GM12878 (cell line): ENCODE measurements around the gene CYB5R3. TPM values are rescaled to one million over a fixed set of nuclear protein-coding genes. Genes with fewer than 3 reads are reported as not detected.
A peak's percentile ranks its signal among the peaks of the same experiment; 100 is the strongest.

Experiments
- ATAC-seq: fragments of 200-7000 bp; cut with Tn5 transposase; 3 replicates; pipeline ENCODE4 v1.9.1; 2020; ENCODE audit warnings: mild to moderate bottlenecking, moderate library complexity
- BruUV-seq: library from RNA; stranded (reverse); fragments of 400-500 nt; replicated peaks from 2 replicates; lab custom pipeline; 2021; lab: Mats Ljungman, UMichigan
- CTCF ChIA-PET: fragments of 300-600 bp; sonication (Branson Sonifier 250); formaldehyde crosslinking; extraction: SDS; loops from one replicate; lab custom pipeline; 2021; ENCODE audit warnings: inconsistent platforms; lab: Yijun Ruan, JAX
- POLR2A ChIA-PET: fragments of 350-600 bp; formaldehyde crosslinking; extraction: SDS; loops from one replicate; lab custom pipeline; 2021; ENCODE audit warnings: inconsistent platforms; lab: Charles Lee
- RAD21 ChIA-PET: fragments of 300-600 bp; sonication (Branson Sonifier 250); formaldehyde crosslinking; loops from one replicate; lab custom pipeline; 2023; ENCODE audit warnings: antibody characterized with exemption; ENCODE audit not compliant: unreplicated experiment; lab: Charles Lee
- SMC1A ChIA-PET: fragments of 300-600 bp; sonication (Branson Sonifier 250); formaldehyde crosslinking; loops from one replicate; lab custom pipeline; 2023; ENCODE audit not compliant: unreplicated experiment, uncharacterized antibody; lab: Charles Lee
- DNase-seq: peaks from one replicate; pipeline ENCODE4 v3.0.0-alpha.2; 2011; ENCODE audit warnings: low read depth, low spot score
- FAIRE-seq: peaks from 3 replicates; lab custom pipeline; 2011; peaks lifted over from hg19 to GRCh38; lab: Jason Lieb, UNC
- H2AFZ ChIP-seq: 2 replicates; pipeline ENCODE4 v1.6.0; 2011; ENCODE audit warnings: low read depth, low read length, control low read depth; ENCODE audit not compliant: control insufficient read depth
- H3K27ac ChIP-seq: 2 replicates; pipeline ENCODE4 v1.5.1; 2011; ENCODE audit warnings: control low read depth; ENCODE audit not compliant: control insufficient read depth, insufficient read depth
- H3K27me3 ChIP-seq, 2 experiments: replicated peaks in 1 of 2; 2 replicates each; pipeline versions ENCODE4 v1.6.0 to v1.6.1; 2011; ENCODE audit warnings: low read length in 1 of 2; ENCODE audit not compliant: control insufficient read depth in 2 of 2, insufficient read depth in 2 of 2
- H3K36me3 ChIP-seq, 2 experiments: 2 replicates each; pipeline ENCODE4 v1.5.1; 2011; ENCODE audit warnings: low read length in 1 of 2; ENCODE audit not compliant: control insufficient read depth in 2 of 2, insufficient read depth in 2 of 2
- H3K4me1 ChIP-seq: 2 replicates; pipeline ENCODE4 v1.6.1; 2011; ENCODE audit warnings: mild to moderate bottlenecking, low read length, moderate library complexity, mixed read lengths; ENCODE audit not compliant: control insufficient read depth, insufficient read depth
- H3K4me2 ChIP-seq: 2 replicates; pipeline ENCODE4 v1.6.0; 2011; ENCODE audit warnings: control low read depth; ENCODE audit not compliant: control insufficient read depth, insufficient read depth
- H3K4me3 ChIP-seq: fragments of 200-600 bp; sonication (generic); 2 replicates; pipeline ENCODE4 v1.5.1; 2016
- H3K79me2 ChIP-seq: 2 replicates; pipeline ENCODE4 v1.6.0; 2011; ENCODE audit warnings: low read length; ENCODE audit not compliant: control insufficient read depth, insufficient read depth
- H3K9ac ChIP-seq: 2 replicates; pipeline ENCODE4 v1.8.0; 2011; ENCODE audit warnings: low read length, control low read depth, mixed read lengths; ENCODE audit not compliant: control insufficient read depth, insufficient read depth
- H3K9me3 ChIP-seq: replicated peaks from 3 replicates; pipeline ENCODE4 v1.5.1; 2011; ENCODE audit warnings: mild to moderate bottlenecking, low read length; ENCODE audit not compliant: control insufficient read depth, insufficient read depth
- H4K20me1 ChIP-seq: 2 replicates; pipeline ENCODE4 v1.6.0; 2011; ENCODE audit not compliant: control insufficient read depth, insufficient read depth
- CBX3 ChIP-seq: fragments of 200-600 bp; sonication (generic); IDR thresholded peaks from 2 replicates; pipeline ENCODE4 v1.6.1; 2016; ENCODE audit warnings: low read depth, borderline replicate concordance
- HDGF ChIP-seq: fragments of 450-650 bp; IDR thresholded peaks from 2 replicates; pipeline ENCODE4 v1.6.1; 2016; ENCODE audit warnings: antibody characterized with exemption
- IKZF2 ChIP-seq, 2 experiments: fragments of 450-650 bp; IDR thresholded peaks; 2 replicates each; pipeline ENCODE4 v1.6.1; 2017; ENCODE audit warnings: mild to moderate bottlenecking in 2 of 2, moderate library complexity in 2 of 2
- KLF5 ChIP-seq: fragments of 450-650 bp; IDR thresholded peaks from 2 replicates; pipeline ENCODE4 v1.6.1; 2014; ENCODE audit warnings: mild to moderate bottlenecking; ENCODE audit not compliant: partially characterized antibody
- RAD21 ChIP-seq: IDR thresholded peaks from 2 replicates; pipeline ENCODE4 v1.6.1; 2011; ENCODE audit warnings: mild to moderate bottlenecking, low read depth, low read length, moderate library complexity; ENCODE audit not compliant: insufficient read depth
- ZBED1 ChIP-seq: IDR thresholded peaks from 2 replicates; pipeline ENCODE4 v1.6.1; 2016; ENCODE audit warnings: borderline replicate concordance
- WGBS: methylation state at CpG from one replicate; pipeline ENCODE4 v1.1.6; 2016; ENCODE audit warnings: low lambda C conversion rate; ENCODE audit not compliant: insufficient replicate concordance, insufficient coverage; ENCODE audit errors: missing lambda C conversion rate; 5-methylcytosine and 5-hydroxymethylcytosine counted together
- in situ Hi-C: fragments of 300-500 bp; cut with MboI; formaldehyde crosslinking; loops from 9 replicates; pipeline ENCODE4 v1.14.3; 2018; ENCODE audit warnings: mixed read lengths
- intact Hi-C: fragments of 100-400 bp; cut with micrococcal nuclease; formaldehyde crosslinking; loops from one replicate; pipeline ENCODE4 v1.14.2; 2022; ENCODE audit not compliant: unreplicated experiment
- polyA plus RNA-seq, 11 experiments: library from polyadenylated mRNA; depleted of rRNA in 4 of 11; unstranded in 6 of 11; stranded (reverse) in 5 of 11; fragments of >200 nt; fragmentation: Nextera tagmentation in 4 of 11; fragmentation: Illumina TruSeq in 1 of 11; extraction: Ambion mirVana in 4 of 11; extraction: Trizol in 1 of 11; gene quantifications; 1 replicate in 1 of 11; 2 replicates in 10 of 11; pipeline versions ENCODE4 v1.2.1 to v1.2.3, GENCODE V29; 2011 to 2016; ENCODE audit warnings: inconsistent platforms in 2 of 11, missing spikeins in 2 of 11, low read depth in 1 of 11
- total RNA-seq, 4 experiments: library from RNA; depleted of rRNA in 3 of 4; stranded (reverse); fragments of >200 nt in 3 of 4; fragmentation: Illumina TruSeq in 1 of 4; extraction: Trizol in 1 of 4; gene quantifications; 2 replicates each; pipeline versions ENCODE4 v1.2.1 to v1.2.3, GENCODE V29; 2013 to 2021
- TF ChIP-seq, protein P1 (sequence below): IDR thresholded peaks from 2 replicates; pipeline ENCODE4 v1.6.1; 2012; ENCODE audit warnings: improper control_type of control experiment, low read depth, low read length; ENCODE audit not compliant: insufficient replicate concordance
- TF ChIP-seq, protein P2 (sequence below): fragments of 450-650 bp; IDR thresholded peaks from 2 replicates; pipeline ENCODE4 v1.6.1; 2017; ENCODE audit warnings: borderline replicate concordance
- TF ChIP-seq, protein P3 (sequence below): fragments of 450-650 bp; formaldehyde crosslinking; IDR thresholded peaks from 2 replicates; pipeline ENCODE4 v1.4.0; 2020; ENCODE audit warnings: mild to moderate bottlenecking, moderate library complexity
- TF ChIP-seq, protein P4 (sequence below): fragments of 450-650 bp; IDR thresholded peaks from 2 replicates; pipeline ENCODE4 v1.6.1; 2014; ENCODE audit warnings: mild to moderate bottlenecking

CYB5R3 gene
- total and polyA plus RNA-seq, 10 of the 15 experiments (the other 5 are each of a cell fraction or from before 2014, with no cell fraction given) = 2.0 to 119 (median 67.8) TPM

DNA sequence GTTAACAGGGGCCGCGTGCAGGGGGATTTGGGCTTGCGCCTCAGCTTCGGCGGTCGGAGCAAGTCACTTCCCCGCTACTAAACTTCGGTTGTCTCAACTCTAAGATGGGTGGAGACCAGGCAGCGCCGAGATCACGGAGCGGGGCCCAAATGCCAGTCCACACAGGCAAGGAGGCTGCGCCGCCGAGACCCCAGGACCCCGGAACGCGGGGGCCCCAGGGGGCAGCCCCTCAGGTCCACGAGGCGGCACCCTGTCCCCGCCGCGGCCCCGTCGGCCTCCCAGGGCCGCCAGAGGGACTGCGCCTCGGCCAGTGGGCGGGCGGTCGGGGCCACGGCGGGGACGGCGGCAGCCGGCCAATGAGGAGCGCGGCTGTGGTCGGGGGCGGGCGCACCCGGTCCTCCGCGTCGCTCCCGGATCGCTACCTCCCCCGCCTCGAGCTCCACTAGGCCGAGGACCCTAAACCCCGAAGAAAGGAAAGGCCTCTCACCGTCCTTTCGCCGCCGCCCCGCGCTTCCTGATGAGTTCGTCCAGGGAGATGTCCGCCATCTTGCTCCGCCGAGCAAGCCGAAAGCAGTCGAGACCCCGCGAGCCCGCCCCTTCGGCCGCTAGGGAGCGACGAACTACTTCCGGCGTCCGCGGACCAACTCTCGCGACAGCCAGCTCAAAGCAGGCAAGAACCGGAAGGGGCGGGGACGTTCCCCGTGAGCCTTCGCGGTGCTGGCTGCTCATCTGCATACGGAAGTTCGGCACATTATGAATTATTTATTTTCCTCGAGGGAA, 34.7 kb downstream of the CYB5R3 start, which contains the start of gene POLDIP3:
TSS of gene POLDIP3 (minus strand) at position 572 of the 780 bp plus-strand sequence. CDS start at position 546, 26 bp downstream.
- peaks cover 9% of the 10 kb centered on the region; the same call in 1 of the 2 replicates for H4K20me1 ChIP-seq
- H3K27me3 ChIP-seq = no peaks in the 10 kb centered on the region
- H3K9ac ChIP-seq = peak within 1 kb of the TSS; percentile 98
- ChIA-PET POLR2A (interaction anchor here (0.5 to 2.1 kb wide), 10 partner anchors 33 to 995 kb away, joined by 3 to 7 read pairs (median 3); partner anchors contain the start of genes ARFGAP3 and CYB5R3), SMC1A (interaction anchor here (0.6 to 1.6 kb wide), 5 partner anchors 41 to 592 kb away, joined by 3 to 6 read pairs (median 4); no protein-coding TSS in a partner anchor), RAD21 (interaction anchor here (0.6 to 1.7 kb wide), 8 partner anchors 28 to 524 kb away, joined by 3 to 6 read pairs (median 3); partner anchors contain the start of genes CYB5R3 and NDUFA6), CTCF (interaction anchor here (0.9 to 4.0 kb wide), 7 partner anchors 29 to 175 kb away, joined by 3 to 21 read pairs (median 4); no protein-coding TSS in a partner anchor)
- no peaks in the 10 kb centered on the region for H3K9me3 ChIP-seq
- H3K79me2 ChIP-seq = peaks cover 46% of the 10 kb centered on the region
- peak within 1 kb of the TSS; percentile 93 for H3K4me2 ChIP-seq
- DNase-seq (peak; percentile 78), ATAC-seq (peak; percentile 79), FAIRE-seq (peak; percentile 100)
- intact Hi-C loops = loop anchor here (2.0 to 10.0 kb wide), 5 partner anchors 34 to 520 kb away; partner anchors contain the start of genes CYB5R3, NDUFA6 and TTLL1
- peaks cover 17% of the 10 kb centered on the region for H3K4me1 ChIP-seq
- in situ Hi-C loops = no loop called here
- H2AFZ ChIP-seq = peak within 1 kb of the TSS; percentile 92
- BruUV-seq = no TSS peak
- peak within 1 kb of the TSS; percentile 100 for H3K27ac ChIP-seq
- peaks cover 0 to 12% of the 10 kb centered on the region in 2 experiments; a peak in 2 of 4 replicates for H3K36me3 ChIP-seq
- WGBS = 1% methylated on average over 70 of the region's 85 CpGs
- peak within 1 kb of the TSS; percentile 94 for H3K4me3 ChIP-seq
- TF ChIP-seq HDGF (peak; percentile 79), ZBED1 (no peak), RAD21 (no peak), KLF5 (peak; percentile 33), IKZF2 (IDR thresholded peaks at IDR 0.05) (no peak), CBX3 (no peak)
- TF ChIP-seq, protein P1, sequence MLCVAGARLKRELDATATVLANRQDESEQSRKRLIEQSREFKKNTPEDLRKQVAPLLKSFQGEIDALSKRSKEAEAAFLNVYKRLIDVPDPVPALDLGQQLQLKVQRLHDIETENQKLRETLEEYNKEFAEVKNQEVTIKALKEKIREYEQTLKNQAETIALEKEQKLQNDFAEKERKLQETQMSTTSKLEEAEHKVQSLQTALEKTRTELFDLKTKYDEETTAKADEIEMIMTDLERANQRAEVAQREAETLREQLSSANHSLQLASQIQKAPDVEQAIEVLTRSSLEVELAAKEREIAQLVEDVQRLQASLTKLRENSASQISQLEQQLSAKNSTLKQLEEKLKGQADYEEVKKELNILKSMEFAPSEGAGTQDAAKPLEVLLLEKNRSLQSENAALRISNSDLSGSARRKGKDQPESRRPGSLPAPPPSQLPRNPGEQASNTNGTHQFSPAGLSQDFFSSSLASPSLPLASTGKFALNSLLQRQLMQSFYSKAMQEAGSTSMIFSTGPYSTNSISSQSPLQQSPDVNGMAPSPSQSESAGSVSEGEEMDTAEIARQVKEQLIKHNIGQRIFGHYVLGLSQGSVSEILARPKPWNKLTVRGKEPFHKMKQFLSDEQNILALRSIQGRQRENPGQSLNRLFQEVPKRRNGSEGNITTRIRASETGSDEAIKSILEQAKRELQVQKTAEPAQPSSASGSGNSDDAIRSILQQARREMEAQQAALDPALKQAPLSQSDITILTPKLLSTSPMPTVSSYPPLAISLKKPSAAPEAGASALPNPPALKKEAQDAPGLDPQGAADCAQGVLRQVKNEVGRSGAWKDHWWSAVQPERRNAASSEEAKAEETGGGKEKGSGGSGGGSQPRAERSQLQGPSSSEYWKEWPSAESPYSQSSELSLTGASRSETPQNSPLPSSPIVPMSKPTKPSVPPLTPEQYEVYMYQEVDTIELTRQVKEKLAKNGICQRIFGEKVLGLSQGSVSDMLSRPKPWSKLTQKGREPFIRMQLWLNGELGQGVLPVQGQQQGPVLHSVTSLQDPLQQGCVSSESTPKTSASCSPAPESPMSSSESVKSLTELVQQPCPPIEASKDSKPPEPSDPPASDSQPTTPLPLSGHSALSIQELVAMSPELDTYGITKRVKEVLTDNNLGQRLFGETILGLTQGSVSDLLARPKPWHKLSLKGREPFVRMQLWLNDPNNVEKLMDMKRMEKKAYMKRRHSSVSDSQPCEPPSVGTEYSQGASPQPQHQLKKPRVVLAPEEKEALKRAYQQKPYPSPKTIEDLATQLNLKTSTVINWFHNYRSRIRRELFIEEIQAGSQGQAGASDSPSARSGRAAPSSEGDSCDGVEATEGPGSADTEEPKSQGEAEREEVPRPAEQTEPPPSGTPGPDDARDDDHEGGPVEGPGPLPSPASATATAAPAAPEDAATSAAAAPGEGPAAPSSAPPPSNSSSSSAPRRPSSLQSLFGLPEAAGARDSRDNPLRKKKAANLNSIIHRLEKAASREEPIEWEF = no peak
- TF ChIP-seq, protein P2, sequence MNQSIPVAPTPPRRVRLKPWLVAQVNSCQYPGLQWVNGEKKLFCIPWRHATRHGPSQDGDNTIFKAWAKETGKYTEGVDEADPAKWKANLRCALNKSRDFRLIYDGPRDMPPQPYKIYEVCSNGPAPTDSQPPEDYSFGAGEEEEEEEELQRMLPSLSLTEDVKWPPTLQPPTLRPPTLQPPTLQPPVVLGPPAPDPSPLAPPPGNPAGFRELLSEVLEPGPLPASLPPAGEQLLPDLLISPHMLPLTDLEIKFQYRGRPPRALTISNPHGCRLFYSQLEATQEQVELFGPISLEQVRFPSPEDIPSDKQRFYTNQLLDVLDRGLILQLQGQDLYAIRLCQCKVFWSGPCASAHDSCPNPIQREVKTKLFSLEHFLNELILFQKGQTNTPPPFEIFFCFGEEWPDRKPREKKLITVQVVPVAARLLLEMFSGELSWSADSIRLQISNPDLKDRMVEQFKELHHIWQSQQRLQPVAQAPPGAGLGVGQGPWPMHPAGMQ = peak; percentile 86
- TF ChIP-seq, protein P3, sequence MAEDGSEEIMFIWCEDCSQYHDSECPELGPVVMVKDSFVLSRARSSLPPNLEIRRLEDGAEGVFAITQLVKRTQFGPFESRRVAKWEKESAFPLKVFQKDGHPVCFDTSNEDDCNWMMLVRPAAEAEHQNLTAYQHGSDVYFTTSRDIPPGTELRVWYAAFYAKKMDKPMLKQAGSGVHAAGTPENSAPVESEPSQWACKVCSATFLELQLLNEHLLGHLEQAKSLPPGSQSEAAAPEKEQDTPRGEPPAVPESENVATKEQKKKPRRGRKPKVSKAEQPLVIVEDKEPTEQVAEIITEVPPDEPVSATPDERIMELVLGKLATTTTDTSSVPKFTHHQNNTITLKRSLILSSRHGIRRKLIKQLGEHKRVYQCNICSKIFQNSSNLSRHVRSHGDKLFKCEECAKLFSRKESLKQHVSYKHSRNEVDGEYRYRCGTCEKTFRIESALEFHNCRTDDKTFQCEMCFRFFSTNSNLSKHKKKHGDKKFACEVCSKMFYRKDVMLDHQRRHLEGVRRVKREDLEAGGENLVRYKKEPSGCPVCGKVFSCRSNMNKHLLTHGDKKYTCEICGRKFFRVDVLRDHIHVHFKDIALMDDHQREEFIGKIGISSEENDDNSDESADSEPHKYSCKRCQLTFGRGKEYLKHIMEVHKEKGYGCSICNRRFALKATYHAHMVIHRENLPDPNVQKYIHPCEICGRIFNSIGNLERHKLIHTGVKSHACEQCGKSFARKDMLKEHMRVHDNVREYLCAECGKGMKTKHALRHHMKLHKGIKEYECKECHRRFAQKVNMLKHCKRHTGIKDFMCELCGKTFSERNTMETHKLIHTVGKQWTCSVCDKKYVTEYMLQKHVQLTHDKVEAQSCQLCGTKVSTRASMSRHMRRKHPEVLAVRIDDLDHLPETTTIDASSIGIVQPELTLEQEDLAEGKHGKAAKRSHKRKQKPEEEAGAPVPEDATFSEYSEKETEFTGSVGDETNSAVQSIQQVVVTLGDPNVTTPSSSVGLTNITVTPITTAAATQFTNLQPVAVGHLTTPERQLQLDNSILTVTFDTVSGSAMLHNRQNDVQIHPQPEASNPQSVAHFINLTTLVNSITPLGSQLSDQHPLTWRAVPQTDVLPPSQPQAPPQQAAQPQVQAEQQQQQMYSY (CRISPR knock-in tag) = no peak
- TF ChIP-seq, protein P4, sequence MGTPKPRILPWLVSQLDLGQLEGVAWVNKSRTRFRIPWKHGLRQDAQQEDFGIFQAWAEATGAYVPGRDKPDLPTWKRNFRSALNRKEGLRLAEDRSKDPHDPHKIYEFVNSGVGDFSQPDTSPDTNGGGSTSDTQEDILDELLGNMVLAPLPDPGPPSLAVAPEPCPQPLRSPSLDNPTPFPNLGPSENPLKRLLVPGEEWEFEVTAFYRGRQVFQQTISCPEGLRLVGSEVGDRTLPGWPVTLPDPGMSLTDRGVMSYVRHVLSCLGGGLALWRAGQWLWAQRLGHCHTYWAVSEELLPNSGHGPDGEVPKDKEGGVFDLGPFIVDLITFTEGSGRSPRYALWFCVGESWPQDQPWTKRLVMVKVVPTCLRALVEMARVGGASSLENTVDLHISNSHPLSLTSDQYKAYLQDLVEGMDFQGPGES = no peak
